Stimulated activated CD8-positive, alpha-beta memory T cell treated with anti-CD3 and anti-CD28 coated beads, Interleukin-12 subunit alpha, Interleukin-12 subunit beta, amount 100 ng/mL, for 1 hour (primary cell): ENCODE data around the gene TMEM135.

Source experiments
- DNase-seq: peaks from one replicate; pipeline ENCODE4 v3.0.0-alpha.2; 2020; ENCODE audit warnings: low read depth

Gene TMEM135

GRCh38 chr11:87301785-87302540 lies 264.2 kb downstream of the TMEM135 start:
- DNase-seq: no peak

DNA sequence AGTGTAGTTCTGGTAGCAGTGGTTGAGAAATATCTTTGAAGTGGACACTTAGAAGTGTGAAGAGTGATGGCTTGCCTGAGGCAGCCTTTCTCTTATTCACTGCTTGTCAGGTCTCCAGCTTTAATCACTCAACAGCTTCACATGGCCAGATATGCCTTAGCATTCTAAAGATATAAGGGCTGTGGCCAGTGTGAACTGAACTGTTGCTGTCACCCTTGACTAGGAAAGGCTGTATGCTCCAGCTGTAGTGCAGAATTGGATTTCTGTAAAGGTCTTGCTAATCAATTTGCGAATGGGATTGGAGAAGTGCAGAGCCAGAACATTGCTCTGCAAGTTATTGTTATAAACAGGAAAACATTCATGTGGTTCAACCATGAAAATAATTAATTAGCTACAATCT lies 266.7 kb downstream of the TMEM135 start:
- DNase-seq: no peak

- no peak for DNase-seq
Observed at GRCh38 chr11:87306262-87306851, 268.6 kb downstream of the TMEM135 start.

DNA sequence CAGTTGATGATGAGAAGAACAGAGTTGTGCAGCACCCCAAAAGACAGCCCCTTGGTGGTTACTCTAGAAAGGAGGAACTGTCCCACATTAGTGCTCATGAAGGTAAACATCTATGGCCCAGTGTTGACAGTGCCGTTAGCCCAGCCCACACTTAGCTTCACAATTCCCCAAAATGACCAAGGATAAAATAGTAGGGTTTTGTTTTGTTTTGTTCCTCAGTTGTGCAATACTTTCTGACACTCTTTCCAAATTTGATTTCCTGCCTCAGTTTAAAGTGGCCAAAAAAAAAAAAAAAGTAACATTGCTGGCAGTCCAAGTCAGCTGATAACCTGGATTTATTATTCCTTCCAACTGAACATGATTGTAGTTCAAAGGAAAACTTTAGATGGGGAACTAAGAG lies 269.4 kb downstream of the TMEM135 start:
- DNase-seq: no peak

DNA sequence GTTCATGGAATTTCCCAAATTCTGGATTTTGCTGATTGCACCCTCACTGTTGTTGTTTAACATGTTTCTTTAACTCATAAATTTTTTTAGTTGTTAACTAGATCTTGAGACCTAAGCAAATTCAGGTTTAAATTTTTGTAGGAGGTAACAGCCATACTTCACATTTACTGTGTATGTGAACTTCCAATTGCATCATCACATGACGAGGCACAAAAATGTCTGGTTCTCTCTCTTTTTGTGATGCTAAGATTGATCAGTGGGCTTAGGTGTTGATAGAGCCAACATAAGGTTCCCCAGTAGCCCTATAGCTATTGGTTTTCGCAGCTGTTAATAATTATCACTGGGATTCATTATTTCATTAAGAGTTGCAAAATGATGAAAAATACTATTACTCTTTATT lies 277.5 kb downstream of the TMEM135 start:
- no peak for DNase-seq

DNA sequence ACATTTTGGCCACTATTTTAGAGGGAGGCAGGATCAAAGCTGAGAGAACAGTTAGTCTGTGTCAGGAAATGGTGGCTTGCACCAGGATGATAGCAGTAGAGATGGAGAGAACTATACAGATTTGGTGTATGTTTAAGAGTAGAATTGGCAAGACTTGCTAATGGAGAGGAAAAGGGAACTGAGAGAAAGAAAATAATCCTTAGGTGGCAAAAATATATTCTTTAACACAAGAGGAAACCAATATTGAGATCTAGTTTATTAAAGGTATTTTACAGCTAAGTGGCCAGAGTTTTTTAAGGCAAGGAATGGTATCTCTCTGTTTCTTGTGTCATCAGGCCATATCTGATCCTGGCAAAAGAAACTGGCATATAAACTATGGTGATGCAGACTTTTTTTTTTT lies 278.8 kb downstream of the TMEM135 start:
- DNase-seq: no peak

- DNase-seq: no peak
Observed at GRCh38 chr11:87317441-87317840, 279.7 kb downstream of the TMEM135 start.

DNA sequence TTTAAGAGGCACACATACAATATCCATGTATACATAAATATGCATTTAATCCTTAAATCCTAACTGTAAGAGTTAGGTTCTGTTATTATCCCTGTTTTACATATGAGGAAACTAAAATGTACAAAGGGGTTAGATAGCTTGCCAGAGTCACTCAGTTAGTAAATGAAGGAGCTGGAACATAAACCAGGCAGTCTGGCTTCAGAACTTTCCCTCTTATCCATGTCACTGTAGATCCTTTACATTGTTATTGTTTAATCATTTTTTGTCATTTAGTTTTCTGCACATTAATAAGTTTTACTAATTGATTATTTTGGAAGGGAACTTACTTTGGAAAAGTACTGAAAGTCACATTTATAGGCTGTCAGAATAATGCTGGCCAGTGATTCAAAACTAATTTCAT lies 282.4 kb downstream of the TMEM135 start:
- no peak for DNase-seq

DNA sequence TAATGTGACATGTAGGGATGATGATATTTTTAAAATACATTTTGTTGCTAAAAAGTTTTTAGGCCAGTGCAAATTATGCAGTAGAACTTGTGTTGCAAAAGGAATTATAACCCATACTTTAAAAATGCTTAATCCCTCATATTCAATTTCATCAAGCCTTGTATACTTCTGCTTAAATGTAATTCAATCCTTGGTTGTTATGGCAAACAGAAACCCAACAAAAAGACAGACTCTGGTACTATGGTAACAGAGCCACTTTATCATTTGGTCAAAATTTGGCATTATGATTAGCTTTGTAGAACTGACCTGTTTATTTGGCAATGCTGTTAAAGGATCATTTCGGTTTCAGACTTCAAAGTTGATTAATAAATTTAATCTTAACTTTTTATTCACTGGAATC lies 284.8 kb downstream of the TMEM135 start:
- DNase-seq: no peak

DNA sequence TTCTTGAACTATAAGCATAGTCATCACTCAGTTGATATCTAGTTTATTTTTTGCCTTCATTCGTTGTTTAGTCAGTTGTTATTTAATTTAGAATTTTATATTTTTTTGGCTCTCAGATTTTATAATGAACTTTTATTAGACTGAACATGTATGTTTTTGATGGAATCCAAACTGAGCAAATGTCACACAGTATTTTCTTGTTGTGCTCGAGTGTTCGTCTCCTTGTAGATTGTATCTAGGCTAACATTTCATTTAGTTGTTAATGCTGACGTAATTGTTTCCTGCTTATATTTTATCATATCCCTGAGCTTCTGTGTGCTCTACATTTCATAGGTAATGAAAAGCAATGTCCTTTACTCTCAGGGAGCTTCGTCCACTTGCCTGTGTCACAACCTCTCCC lies 286.2 kb downstream of the TMEM135 start:
- DNase-seq: no peak

GRCh38 chr11:87324817-87325489 lies 287.2 kb downstream of the TMEM135 start:
- DNase-seq: no peak

GRCh38 chr11:87325490-87325872 lies 287.7 kb downstream of the TMEM135 start:
- no peak for DNase-seq

DNA sequence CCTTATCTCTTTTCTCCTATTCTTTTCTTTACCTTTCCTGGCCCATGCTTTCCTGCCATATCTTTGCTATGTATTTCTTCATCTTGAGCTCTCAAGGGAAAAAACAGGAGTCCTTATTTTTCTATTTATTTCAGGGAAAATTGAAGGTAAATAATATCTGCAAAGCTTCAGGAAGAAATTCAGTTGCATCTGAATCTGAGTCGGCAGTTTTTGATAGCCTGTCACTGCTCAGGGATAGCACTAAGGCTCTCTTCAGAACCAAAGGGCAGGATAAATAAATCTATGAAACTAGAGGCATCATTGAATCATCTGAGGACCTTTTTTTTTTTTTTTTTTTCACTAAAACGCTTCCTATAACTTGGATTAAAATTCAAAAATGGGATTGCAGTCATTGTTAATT lies 288.9 kb downstream of the TMEM135 start:
- DNase-seq: no peak

GRCh38 chr11:87329172-87329571 lies 291.4 kb downstream of the TMEM135 start:
- DNase-seq: no peak

DNA sequence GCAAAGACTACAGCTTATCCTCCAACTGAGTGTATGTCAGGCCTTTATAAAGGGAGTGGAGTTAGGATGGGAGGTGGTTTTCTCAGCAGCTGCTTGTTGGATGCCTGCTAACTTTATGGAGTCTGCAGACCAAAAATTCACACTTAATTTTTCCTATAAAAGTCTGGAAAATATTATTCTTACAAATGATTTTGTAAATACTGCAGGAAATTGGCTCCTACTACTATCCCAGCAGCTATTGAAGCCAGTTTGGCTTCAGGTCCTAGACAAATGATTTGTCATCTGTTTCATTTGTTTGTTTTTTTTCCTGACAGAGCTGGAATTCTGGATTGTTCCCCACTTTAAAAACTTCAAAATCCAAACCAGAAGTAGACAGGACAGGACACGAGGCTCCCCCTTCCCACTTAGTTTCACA lies 292.5 kb downstream of the TMEM135 start:
- DNase-seq: no peak

DNA sequence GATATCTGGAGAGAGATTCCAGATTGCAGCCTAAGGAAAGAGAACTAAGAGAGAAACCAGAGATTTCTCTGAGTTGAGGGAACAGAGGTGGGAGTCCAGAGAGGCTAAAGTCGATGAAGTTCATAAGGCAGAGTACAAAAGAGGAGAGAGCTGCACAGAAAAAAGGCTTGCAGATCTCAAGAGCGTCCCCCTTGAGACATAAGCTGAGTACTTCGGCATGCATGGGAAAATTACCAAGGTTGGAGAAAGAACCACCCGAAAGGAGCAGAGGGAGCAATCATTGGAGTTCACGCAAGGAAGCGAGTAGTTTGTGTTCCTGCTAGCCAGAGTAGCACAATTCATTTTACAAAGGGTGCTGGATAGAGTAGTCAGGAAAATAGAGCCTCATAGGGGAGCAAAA lies 293.5 kb downstream of the TMEM135 start:
- DNase-seq: no peak

GRCh38 chr11:87338046-87338639 lies 300.4 kb downstream of the TMEM135 start:
- DNase-seq: no peak

DNA sequence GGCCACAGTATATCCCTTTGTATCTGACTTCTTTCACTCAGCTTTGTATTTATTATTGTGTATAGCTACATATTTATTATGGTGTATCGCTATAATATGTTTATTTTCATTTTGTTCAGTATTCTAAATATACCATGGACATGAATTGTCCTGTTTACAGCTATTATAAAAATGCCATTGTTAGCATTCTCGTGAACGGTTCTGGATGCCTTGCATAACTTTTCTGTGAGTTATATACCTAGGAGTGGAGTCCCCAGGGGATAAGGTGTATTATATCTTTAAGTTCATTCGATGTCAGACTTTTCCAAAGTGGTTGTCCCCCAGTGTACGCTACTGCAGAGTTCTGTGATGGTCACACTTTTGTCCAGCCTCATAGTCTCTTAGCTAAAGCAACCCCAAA lies 301.7 kb downstream of the TMEM135 start:
- DNase-seq: no peak

DNA sequence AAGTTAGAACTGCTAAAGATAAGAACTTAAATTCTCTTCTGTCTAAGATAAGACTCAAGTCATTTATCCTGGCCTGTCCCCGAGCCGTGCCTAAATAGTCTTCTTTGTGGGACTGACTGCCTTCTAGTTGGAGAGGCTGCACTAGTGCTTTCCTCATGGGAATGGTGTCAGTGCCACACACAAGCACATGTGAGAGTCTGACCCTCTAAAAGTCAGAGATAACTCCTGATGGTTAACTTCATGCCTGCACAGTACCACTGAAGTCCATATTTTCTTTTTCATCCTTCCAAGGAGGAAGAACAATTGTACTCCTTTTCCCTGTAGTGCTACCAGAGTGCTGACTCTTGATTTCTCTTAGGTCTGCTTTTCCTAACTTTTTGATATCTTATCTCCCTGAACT lies 309.7 kb downstream of the TMEM135 start:
- DNase-seq: no peak

GRCh38 chr11:87347854-87348253 lies 310.1 kb downstream of the TMEM135 start:
- no peak for DNase-seq

- DNase-seq: no peak
Observed at GRCh38 chr11:87351676-87352075, 313.9 kb downstream of the TMEM135 start.

DNA sequence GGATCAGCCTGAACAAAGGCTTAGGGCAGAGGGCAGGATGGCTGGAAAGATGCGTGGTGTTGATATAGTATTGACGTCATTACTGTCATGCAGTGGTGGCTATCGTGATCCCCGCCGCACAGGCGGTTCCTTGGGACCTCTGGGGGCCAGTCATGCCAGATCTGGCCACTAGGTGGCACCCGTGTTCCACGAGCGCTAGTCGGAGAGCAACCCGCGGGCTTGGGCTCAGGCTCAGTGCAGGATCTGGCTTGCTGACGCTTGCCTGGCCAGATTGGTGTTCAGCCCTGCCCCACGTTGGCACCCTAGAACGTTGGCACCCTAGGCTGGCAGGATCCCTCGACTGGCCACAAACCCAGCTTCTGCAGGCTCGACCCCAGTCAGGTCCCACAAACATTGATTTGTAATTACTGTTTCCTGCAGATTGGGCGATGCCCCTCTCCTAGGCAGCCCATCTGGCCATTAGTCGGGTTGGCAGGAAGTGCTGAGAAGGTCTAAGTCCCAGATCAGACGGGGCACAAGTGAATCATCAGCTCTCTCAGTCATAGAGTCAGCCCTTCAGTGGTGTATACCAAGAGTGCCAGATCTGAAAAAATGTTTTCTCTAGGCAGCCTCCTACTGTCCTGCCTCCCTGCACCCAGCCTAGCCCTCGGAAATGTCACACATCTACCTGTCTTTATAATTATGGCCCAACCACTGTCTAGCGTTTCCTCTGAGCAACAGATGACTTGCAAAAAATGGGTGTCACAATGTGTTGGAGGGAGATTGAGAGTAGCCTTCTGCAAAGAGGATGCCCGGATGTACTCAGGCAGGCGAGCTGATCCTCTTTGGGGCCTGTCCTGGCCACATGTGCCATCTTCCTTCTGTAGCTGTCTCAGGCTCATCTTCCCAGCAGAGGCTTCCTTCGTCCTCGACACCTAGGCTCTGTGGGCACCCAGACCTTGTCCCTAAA lies 315.3 kb downstream of the TMEM135 start:
- peak; percentile 78 for DNase-seq
